GM11168 (cell line): ENCODE measurements around the gene AATK.

Experiments
- in situ Hi-C: fragments of 300-500 bp; cut with MboI; formaldehyde crosslinking; loops from one replicate; pipeline ENCODE4 v1.12.0; 2022; ENCODE audit warnings: low sequenced_read_pairs; ENCODE audit not compliant: unreplicated experiment

The AATK gene

DNA sequence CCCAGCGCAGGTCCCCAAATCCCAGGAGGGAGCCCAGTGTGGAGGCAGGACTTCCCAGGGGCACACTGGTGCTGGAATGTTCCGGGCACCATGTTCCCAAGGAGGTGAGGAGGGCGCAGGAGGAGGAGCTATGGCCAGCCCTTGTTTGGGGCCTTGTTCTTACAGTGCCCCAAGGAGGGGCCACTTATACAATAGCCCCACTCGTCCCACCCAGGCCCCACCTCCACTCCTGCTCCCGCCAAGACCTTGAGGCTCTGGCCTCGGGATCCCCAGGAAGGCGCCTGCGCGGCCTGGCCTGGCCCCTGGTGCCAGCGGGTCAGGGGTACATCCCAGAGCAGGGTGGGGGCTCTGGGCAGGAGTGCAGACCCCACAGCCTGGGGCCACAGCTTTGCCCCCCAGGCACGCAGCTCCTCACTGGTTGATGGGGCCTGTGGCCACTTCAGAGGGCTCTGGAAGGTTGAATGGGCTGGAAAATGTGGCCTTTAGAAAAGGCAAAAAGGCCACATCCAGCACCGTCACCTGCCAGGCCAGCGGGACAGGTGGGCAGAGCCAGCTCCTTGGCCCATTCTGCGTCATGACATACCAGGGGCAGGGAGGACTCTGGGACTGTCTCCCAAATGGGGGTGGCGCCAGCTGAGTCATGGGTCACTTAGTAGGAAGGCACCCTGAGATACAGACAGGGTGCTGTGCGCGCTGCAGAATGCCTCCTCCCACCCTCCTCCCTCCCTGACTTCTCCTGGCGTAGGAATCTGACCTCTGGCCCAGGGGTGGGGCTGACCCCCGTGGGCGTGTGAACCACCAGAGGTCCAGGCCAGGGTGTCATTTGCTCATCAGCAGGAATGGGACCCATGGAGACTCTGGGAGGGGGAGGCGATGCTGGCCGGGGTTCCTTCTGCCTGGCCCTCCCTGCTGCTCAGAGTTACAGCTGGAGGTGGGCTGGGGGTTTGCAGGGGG is 33.0 kb downstream of the AATK start:
- in situ Hi-C loops: loop anchor here (25.0 kb wide), 1 partner anchor 354 kb away; no protein-coding TSS in a partner anchor

- in situ Hi-C loops: loop anchor here (25.0 kb wide), 1 partner anchor 355 kb away; no protein-coding TSS in a partner anchor
Observed at GRCh38 chr17:81132197-81132540, 33.9 kb downstream of the AATK start.

GRCh38 chr17:81131486-81132196 is 34.4 kb downstream of the AATK start:
- in situ Hi-C loops: loop anchor here (25.0 kb wide), 1 partner anchor 356 kb away; no protein-coding TSS in a partner anchor

GRCh38 chr17:81130385-81131361 is 35.3 kb downstream of the AATK start:
- in situ Hi-C loops: loop anchor here (25.0 kb wide), 1 partner anchor 357 kb away; no protein-coding TSS in a partner anchor

GRCh38 chr17:81129711-81130367 is 36.2 kb downstream of the AATK start:
- in situ Hi-C loops: loop anchor here (25.0 kb wide), 1 partner anchor 357 kb away; no protein-coding TSS in a partner anchor

GRCh38 chr17:81129289-81129688 is 36.7 kb downstream of the AATK start:
- in situ Hi-C loops: loop anchor here (25.0 kb wide), 1 partner anchor 358 kb away; no protein-coding TSS in a partner anchor

GRCh38 chr17:81128774-81129173 is 37.2 kb downstream of the AATK start:
- in situ Hi-C loops: loop anchor here (25.0 kb wide), 1 partner anchor 359 kb away; no protein-coding TSS in a partner anchor

DNA sequence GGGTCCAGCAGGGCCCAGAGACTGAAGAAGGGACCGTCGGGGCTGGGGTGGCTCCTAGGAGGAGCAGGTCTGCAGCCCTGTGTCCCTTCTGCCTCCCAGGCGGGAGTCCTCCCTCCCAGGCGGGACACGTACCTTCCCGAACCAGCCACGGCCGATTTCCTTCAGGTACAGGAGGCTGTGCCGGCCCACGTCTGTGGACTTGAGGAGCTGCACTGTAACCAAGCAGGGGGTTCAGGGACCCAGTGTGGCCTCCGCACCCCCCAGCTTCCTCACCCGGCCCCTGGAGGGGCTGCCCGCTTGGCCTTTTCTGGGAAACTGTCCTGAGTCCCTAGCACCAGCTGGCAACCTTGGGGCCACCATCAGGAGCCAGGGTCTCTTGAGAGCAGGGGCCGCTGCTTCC is 37.7 kb downstream of the AATK start:
- in situ Hi-C loops: loop anchor here (25.0 kb wide), 1 partner anchor 359 kb away; no protein-coding TSS in a partner anchor

DNA sequence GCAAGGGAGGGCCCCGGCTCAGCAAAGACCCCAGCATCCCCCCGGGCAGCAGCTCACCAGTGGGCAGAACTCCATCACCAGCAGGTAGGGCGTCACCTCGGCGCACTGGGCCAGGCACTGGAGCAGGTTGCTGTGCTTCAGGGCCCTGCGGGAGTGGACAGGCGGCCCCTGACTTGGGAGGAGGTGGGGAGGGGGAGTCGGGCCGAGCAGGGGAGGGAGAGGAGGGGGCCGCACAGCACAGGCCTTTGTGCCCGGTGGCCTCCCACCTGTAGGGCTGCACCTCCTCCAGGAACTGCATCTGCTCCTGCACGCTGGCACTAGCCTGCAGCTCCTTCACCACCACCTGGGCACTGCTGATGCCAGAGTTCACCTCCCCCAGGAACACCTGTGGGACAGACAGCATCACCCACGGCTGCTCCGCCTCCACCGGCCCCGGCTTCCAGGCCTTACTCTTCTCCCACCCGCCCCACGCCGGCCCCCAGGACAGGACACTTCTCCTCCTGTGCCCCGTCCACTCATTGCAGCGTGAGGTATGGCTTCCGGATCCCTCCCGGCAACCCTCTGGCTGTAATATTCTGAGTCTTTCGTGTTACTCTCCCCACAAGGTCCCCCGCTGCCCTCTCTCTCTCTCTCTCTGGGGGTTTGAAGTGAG is 38.4 kb downstream of the AATK start:
- in situ Hi-C loops: loop anchor here (25.0 kb wide), 1 partner anchor 360 kb away; no protein-coding TSS in a partner anchor

DNA sequence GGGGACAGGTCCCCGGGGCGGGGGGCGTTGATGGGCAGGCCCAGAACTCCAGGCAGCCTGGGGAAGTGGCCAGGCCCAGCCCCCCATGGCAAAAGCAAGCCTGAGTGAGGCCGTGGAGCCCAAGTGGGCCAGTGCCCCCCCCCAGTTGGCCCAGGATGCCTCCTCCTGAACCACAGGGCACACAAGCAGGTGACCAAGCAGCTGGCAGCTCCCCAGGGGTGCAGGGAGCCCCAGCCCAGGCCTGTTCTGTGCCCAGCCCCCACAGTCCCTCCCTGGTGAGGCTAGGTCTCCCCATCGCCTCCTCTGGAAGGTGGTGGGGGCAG is 38.9 kb downstream of the AATK start:
- in situ Hi-C loops: loop anchor here (25.0 kb wide), 1 partner anchor 360 kb away; no protein-coding TSS in a partner anchor

- in situ Hi-C loops: loop anchor here (25.0 kb wide), 1 partner anchor 361 kb away; no protein-coding TSS in a partner anchor
Observed at GRCh38 chr17:81126281-81127132, 39.5 kb downstream of the AATK start.

GRCh38 chr17:81125573-81126081 is 40.4 kb downstream of the AATK start:
- in situ Hi-C loops: loop anchor here (25.0 kb wide), 1 partner anchor 362 kb away; no protein-coding TSS in a partner anchor

GRCh38 chr17:81124377-81124776 is 41.6 kb downstream of the AATK start:
- in situ Hi-C loops: no loop called here

GRCh38 chr17:81123052-81124048 is 42.7 kb downstream of the AATK start:
- in situ Hi-C loops: no loop called here

DNA sequence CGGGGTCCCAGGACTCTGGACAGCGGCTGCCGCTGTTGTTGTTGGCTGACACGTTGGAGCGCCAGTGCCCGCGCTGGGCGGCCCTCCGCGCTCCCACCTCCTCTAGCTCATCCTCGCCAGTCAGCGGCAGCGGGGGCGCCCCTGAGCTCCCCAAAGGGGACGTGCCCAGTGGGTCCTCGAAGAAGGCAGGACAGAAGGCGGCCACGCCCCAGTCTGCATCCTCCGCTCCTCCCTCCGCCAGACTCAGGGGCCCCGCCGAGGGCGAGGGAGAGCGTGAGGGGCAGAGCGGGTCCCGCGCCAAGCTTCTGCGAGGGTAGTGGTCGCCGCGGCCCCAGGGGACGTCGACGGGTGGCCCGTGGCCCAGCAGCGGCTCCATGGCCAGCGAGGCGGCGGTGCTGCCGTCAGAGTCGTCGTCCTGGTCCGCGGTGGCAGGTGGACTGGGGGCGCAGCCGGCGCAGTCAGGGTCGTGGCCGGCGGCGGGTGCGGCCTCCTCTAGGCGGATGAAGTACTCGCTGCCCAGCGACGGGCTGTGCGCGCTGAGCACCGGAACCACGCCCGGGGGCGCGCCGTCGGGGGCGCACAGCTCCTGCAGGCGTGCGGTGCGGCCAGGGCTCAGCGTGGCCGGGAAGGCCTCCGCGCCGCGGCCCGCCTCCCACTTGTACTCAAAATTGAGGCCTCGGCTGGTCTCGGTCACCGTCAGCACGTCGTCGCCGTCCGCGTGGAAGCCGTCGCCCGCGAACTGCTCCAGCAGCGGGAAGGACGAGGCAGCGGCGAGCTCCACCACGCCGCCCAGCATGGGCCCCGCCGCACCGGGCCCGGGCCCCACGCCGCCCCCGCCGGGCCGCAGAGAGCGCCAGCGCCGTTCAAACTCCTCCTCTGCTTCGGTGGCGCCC is 43.9 kb downstream of the AATK start:
- in situ Hi-C loops: no loop called here
